Loucy (cell line): Measurements from ENCODE around the gene LLCFC1.

Experiments
- EZH2phosphoT487 ChIP-seq: fragments of 200-600 bp; IDR thresholded peaks from 2 replicates; pipeline ENCODE4 v1.6.1; 2018; ENCODE audit warnings: antibody characterized with exemption, mild to moderate bottlenecking, moderate library complexity, borderline replicate concordance
- TF ChIP-seq, protein P1 (sequence below): fragments of 200-600 bp; sonication (generic); conservative IDR thresholded peaks from 2 replicates; pipeline ENCODE4 v1.5.1; 2014; ENCODE audit warnings: mild to moderate bottlenecking, antibody characterized with exemption, low read length

DNA sequence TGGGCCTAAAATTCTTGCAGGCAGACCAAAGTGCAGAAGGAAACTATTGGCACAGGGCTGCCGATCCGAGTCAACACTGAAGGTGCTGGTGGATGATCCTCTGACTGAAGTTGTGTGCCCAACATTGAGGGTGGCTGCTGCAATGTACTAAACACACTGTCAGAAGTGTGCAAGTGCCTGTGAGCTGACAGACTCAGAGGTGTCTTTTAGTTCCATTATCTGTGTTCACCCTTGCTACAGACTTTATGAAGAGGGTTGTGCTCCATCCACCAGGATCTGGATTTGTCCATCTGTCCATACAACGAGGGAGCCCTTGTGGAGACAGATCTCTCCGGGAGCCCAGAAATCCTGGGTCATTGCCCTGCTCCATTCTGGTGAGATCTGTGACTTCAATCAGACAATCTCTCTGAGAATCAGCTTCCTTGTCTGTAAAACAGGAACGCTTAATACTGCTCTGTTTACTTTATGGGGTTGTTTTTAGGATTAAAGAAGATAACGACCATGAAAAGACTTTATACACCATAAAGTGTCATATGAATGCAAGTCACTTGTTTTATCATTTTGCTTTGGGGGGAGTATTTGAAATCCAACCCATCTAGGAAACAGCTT, 44.2 kb upstream of the LLCFC1 start:
- TF ChIP-seq, protein P1, sequence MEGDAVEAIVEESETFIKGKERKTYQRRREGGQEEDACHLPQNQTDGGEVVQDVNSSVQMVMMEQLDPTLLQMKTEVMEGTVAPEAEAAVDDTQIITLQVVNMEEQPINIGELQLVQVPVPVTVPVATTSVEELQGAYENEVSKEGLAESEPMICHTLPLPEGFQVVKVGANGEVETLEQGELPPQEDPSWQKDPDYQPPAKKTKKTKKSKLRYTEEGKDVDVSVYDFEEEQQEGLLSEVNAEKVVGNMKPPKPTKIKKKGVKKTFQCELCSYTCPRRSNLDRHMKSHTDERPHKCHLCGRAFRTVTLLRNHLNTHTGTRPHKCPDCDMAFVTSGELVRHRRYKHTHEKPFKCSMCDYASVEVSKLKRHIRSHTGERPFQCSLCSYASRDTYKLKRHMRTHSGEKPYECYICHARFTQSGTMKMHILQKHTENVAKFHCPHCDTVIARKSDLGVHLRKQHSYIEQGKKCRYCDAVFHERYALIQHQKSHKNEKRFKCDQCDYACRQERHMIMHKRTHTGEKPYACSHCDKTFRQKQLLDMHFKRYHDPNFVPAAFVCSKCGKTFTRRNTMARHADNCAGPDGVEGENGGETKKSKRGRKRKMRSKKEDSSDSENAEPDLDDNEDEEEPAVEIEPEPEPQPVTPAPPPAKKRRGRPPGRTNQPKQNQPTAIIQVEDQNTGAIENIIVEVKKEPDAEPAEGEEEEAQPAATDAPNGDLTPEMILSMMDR, result no peak
- TF ChIP-seq EZH2phosphoT487, result no peak
